GM12878 (cell line): ENCODE results near the gene PPCS. TPM values are rescaled to one million over a fixed set of nuclear protein-coding genes. Genes with fewer than 3 reads are reported as not detected.

Experiments used
- ATAC-seq: fragments of 200-7000 bp; cut with Tn5 transposase; 3 replicates; pipeline ENCODE4 v1.9.1; 2020; ENCODE audit warnings: mild to moderate bottlenecking, moderate library complexity
- BruUV-seq: library from RNA; stranded (reverse); fragments of 400-500 nt; replicated peaks from 2 replicates; lab custom pipeline; 2021; lab: Mats Ljungman, UMichigan
- CTCF ChIA-PET: fragments of 300-600 bp; sonication (Branson Sonifier 250); formaldehyde crosslinking; extraction: SDS; loops from one replicate; lab custom pipeline; 2021; ENCODE audit warnings: inconsistent platforms; lab: Yijun Ruan, JAX
- POLR2A ChIA-PET: fragments of 350-600 bp; formaldehyde crosslinking; extraction: SDS; loops from one replicate; lab custom pipeline; 2021; ENCODE audit warnings: inconsistent platforms; lab: Charles Lee
- RAD21 ChIA-PET: fragments of 300-600 bp; sonication (Branson Sonifier 250); formaldehyde crosslinking; loops from one replicate; lab custom pipeline; 2023; ENCODE audit warnings: antibody characterized with exemption; ENCODE audit not compliant: unreplicated experiment; lab: Charles Lee
- SMC1A ChIA-PET: fragments of 300-600 bp; sonication (Branson Sonifier 250); formaldehyde crosslinking; loops from one replicate; lab custom pipeline; 2023; ENCODE audit not compliant: unreplicated experiment, uncharacterized antibody; lab: Charles Lee
- DNase-seq: peaks from one replicate; pipeline ENCODE4 v3.0.0-alpha.2; 2011; ENCODE audit warnings: low read depth, low spot score
- FAIRE-seq: peaks from 3 replicates; lab custom pipeline; 2011; peaks lifted over from hg19 to GRCh38; lab: Jason Lieb, UNC
- H2AFZ ChIP-seq: 2 replicates; pipeline ENCODE4 v1.6.0; 2011; ENCODE audit warnings: low read depth, low read length, control low read depth; ENCODE audit not compliant: control insufficient read depth
- H3K27ac ChIP-seq: 2 replicates; pipeline ENCODE4 v1.5.1; 2011; ENCODE audit warnings: control low read depth; ENCODE audit not compliant: control insufficient read depth, insufficient read depth
- H3K27me3 ChIP-seq, 2 experiments: replicated peaks in 1 of 2; 2 replicates each; pipeline versions ENCODE4 v1.6.0 to v1.6.1; 2011; ENCODE audit warnings: low read length in 1 of 2; ENCODE audit not compliant: control insufficient read depth in 2 of 2, insufficient read depth in 2 of 2
- H3K36me3 ChIP-seq, 2 experiments: 2 replicates each; pipeline ENCODE4 v1.5.1; 2011; ENCODE audit warnings: low read length in 1 of 2; ENCODE audit not compliant: control insufficient read depth in 2 of 2, insufficient read depth in 2 of 2
- H3K4me1 ChIP-seq: 2 replicates; pipeline ENCODE4 v1.6.1; 2011; ENCODE audit warnings: mild to moderate bottlenecking, low read length, moderate library complexity, mixed read lengths; ENCODE audit not compliant: control insufficient read depth, insufficient read depth
- H3K4me2 ChIP-seq: 2 replicates; pipeline ENCODE4 v1.6.0; 2011; ENCODE audit warnings: control low read depth; ENCODE audit not compliant: control insufficient read depth, insufficient read depth
- H3K4me3 ChIP-seq: fragments of 200-600 bp; sonication (generic); 2 replicates; pipeline ENCODE4 v1.5.1; 2016
- H3K79me2 ChIP-seq: 2 replicates; pipeline ENCODE4 v1.6.0; 2011; ENCODE audit warnings: low read length; ENCODE audit not compliant: control insufficient read depth, insufficient read depth
- H3K9ac ChIP-seq: 2 replicates; pipeline ENCODE4 v1.8.0; 2011; ENCODE audit warnings: low read length, control low read depth, mixed read lengths; ENCODE audit not compliant: control insufficient read depth, insufficient read depth
- H3K9me3 ChIP-seq: replicated peaks from 3 replicates; pipeline ENCODE4 v1.5.1; 2011; ENCODE audit warnings: mild to moderate bottlenecking, low read length; ENCODE audit not compliant: control insufficient read depth, insufficient read depth
- H4K20me1 ChIP-seq: 2 replicates; pipeline ENCODE4 v1.6.0; 2011; ENCODE audit not compliant: control insufficient read depth, insufficient read depth
- CREB1 ChIP-seq: IDR thresholded peaks from 2 replicates; pipeline ENCODE4 v1.6.1; 2012; ENCODE audit warnings: low read depth, mild to moderate bottlenecking, inconsistent platforms
- CREM ChIP-seq: IDR thresholded peaks from 2 replicates; pipeline ENCODE4 v1.6.1; 2014; ENCODE audit warnings: antibody characterized with exemption, low read depth
- JUNB ChIP-seq: IDR thresholded peaks from 2 replicates; pipeline ENCODE4 v1.6.1; 2016; ENCODE audit warnings: antibody characterized with exemption, mild to moderate bottlenecking
- RFX5 ChIP-seq: IDR thresholded peaks from 2 replicates; pipeline ENCODE4 v1.6.1; 2011; ENCODE audit warnings: low read depth, low read length, improper control_type of control experiment
- RUNX3 ChIP-seq: IDR thresholded peaks from 2 replicates; pipeline ENCODE4 v1.6.1; 2012; ENCODE audit warnings: low read length, inconsistent platforms
- TCF7 ChIP-seq: IDR thresholded peaks from 2 replicates; pipeline ENCODE4 v1.6.1; 2014; ENCODE audit warnings: antibody characterized with exemption, borderline replicate concordance
- YBX1 ChIP-seq: fragments of 450-650 bp; IDR thresholded peaks from 2 replicates; pipeline ENCODE4 v1.6.1; 2016; ENCODE audit warnings: antibody characterized with exemption
- ZZZ3 ChIP-seq: IDR thresholded peaks from 2 replicates; pipeline ENCODE4 v1.6.1; 2011; ENCODE audit warnings: low read depth; ENCODE audit not compliant: control insufficient read depth, insufficient read length
- WGBS: methylation state at CpG from one replicate; pipeline ENCODE4 v1.1.6; 2016; ENCODE audit warnings: low lambda C conversion rate; ENCODE audit not compliant: insufficient replicate concordance, insufficient coverage; ENCODE audit errors: missing lambda C conversion rate; 5-methylcytosine and 5-hydroxymethylcytosine counted together
- in situ Hi-C: fragments of 300-500 bp; cut with MboI; formaldehyde crosslinking; loops from 9 replicates; pipeline ENCODE4 v1.14.3; 2018; ENCODE audit warnings: mixed read lengths
- intact Hi-C: fragments of 100-400 bp; cut with micrococcal nuclease; formaldehyde crosslinking; loops from one replicate; pipeline ENCODE4 v1.14.2; 2022; ENCODE audit not compliant: unreplicated experiment
- polyA plus RNA-seq, 11 experiments: library from polyadenylated mRNA; depleted of rRNA in 4 of 11; unstranded in 6 of 11; stranded (reverse) in 5 of 11; fragments of >200 nt; fragmentation: Nextera tagmentation in 4 of 11; fragmentation: Illumina TruSeq in 1 of 11; extraction: Ambion mirVana in 4 of 11; extraction: Trizol in 1 of 11; gene quantifications; 1 replicate in 1 of 11; 2 replicates in 10 of 11; pipeline versions ENCODE4 v1.2.1 to v1.2.3, GENCODE V29; 2011 to 2016; ENCODE audit warnings: inconsistent platforms in 2 of 11, missing spikeins in 2 of 11, low read depth in 1 of 11
- total RNA-seq, 4 experiments: library from RNA; depleted of rRNA in 3 of 4; stranded (reverse); fragments of >200 nt in 3 of 4; fragmentation: Illumina TruSeq in 1 of 4; extraction: Trizol in 1 of 4; gene quantifications; 2 replicates each; pipeline versions ENCODE4 v1.2.1 to v1.2.3, GENCODE V29; 2013 to 2021
- TF ChIP-seq, protein P1 (sequence below): fragments of 450-650 bp; IDR thresholded peaks from 2 replicates; pipeline ENCODE4 v1.6.1; 2017; ENCODE audit warnings: mild to moderate bottlenecking, low read depth, inconsistent platforms; ENCODE audit not compliant: poor library complexity, severe bottlenecking
- TF ChIP-seq, protein P2 (sequence below): IDR thresholded peaks from 2 replicates; pipeline ENCODE4 v1.6.1; 2011; ENCODE audit warnings: mild to moderate bottlenecking, low read depth, low read length, moderate library complexity; ENCODE audit not compliant: insufficient replicate concordance
- TF ChIP-seq, protein P3 (sequence below): fragments of 150-350 bp; IDR thresholded peaks from 2 replicates; pipeline ENCODE4 v1.6.1; 2016; ENCODE audit warnings: low read depth, low read length

PPCS gene
- total and polyA plus RNA-seq, 10 of the 15 experiments (the other 5 are each of a cell fraction or from before 2014, with no cell fraction given), result 35.6 to 79.4 (median 51.9) TPM

DNA sequence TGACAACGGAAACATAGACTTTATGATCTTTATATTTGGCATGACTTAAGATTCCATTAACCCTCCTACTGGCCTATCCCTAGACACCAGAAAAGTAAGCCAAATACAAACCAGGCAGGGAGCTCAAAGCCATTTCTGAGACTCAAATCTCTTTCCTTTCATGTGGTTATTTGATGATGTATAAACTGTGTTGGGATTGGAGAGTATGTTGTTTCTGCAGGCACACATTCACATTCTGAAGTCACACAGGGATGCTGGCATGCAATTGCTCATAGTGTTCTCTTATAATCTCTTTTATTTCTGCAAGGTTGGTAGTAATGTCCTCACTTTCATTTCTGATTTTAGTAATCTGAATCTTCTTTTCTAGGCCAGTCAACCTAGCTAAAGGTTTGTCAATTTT lies 6.3 kb upstream of the PPCS start:
- intact Hi-C loops (no loop called here), in situ Hi-C loops (no loop called here)
- Histone ChIP-seq H3K27me3 (no peaks in the 10 kb centered on the region), H3K4me2 (no peak overlapping the region), H2AFZ (no peak overlapping the region), H3K4me3 (no peak overlapping the region), H3K9me3 (no peaks in the 10 kb centered on the region), H3K79me2 (no peaks in the 10 kb centered on the region), H4K20me1 (no peaks in the 10 kb centered on the region), H3K9ac (no peak overlapping the region), H3K36me3 (no peaks in the 10 kb centered on the region), H3K4me1 (no peaks in the 10 kb centered on the region; the same call in 1 of the 2 replicates), H3K27ac (no peak overlapping the region)
- no TSS peak for BruUV-seq
- CTCF ChIA-PET, result interaction anchor here (1.6 kb wide), 1 partner anchor 14 kb away, joined by 3 read pairs; no protein-coding TSS in a partner anchor
- POLR2A ChIA-PET, result interaction anchor here (0.8 kb wide), 1 partner anchor 91 kb away, joined by 5 read pairs; no protein-coding TSS in a partner anchor
- no peak for FAIRE-seq
- no peak for ATAC-seq
- RAD21 ChIA-PET, result no interaction called here
- peak; percentile 30; the same call in 1 of the 2 replicates for TF ChIP-seq JUNB
- TF ChIP-seq RUNX3, result peak; percentile 34; the same call in 1 of the 2 replicates
- TF ChIP-seq TCF7, result peak; percentile 55; the same call in 1 of the 2 replicates
- no peak for TF ChIP-seq ZZZ3
- TF ChIP-seq, protein P1, sequence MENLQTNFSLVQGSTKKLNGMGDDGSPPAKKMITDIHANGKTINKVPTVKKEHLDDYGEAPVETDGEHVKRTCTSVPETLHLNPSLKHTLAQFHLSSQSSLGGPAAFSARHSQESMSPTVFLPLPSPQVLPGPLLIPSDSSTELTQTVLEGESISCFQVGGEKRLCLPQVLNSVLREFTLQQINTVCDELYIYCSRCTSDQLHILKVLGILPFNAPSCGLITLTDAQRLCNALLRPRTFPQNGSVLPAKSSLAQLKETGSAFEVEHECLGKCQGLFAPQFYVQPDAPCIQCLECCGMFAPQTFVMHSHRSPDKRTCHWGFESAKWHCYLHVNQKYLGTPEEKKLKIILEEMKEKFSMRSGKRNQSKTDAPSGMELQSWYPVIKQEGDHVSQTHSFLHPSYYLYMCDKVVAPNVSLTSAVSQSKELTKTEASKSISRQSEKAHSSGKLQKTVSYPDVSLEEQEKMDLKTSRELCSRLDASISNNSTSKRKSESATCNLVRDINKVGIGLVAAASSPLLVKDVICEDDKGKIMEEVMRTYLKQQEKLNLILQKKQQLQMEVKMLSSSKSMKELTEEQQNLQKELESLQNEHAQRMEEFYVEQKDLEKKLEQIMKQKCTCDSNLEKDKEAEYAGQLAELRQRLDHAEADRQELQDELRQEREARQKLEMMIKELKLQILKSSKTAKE, result no peak
- TF ChIP-seq, protein P2, sequence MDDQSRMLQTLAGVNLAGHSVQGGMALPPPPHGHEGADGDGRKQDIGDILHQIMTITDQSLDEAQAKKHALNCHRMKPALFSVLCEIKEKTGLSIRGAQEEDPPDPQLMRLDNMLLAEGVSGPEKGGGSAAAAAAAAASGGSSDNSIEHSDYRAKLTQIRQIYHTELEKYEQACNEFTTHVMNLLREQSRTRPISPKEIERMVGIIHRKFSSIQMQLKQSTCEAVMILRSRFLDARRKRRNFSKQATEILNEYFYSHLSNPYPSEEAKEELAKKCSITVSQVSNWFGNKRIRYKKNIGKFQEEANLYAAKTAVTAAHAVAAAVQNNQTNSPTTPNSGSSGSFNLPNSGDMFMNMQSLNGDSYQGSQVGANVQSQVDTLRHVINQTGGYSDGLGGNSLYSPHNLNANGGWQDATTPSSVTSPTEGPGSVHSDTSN, result no peak
- no peak for TF ChIP-seq YBX1
- TF ChIP-seq, protein P3, sequence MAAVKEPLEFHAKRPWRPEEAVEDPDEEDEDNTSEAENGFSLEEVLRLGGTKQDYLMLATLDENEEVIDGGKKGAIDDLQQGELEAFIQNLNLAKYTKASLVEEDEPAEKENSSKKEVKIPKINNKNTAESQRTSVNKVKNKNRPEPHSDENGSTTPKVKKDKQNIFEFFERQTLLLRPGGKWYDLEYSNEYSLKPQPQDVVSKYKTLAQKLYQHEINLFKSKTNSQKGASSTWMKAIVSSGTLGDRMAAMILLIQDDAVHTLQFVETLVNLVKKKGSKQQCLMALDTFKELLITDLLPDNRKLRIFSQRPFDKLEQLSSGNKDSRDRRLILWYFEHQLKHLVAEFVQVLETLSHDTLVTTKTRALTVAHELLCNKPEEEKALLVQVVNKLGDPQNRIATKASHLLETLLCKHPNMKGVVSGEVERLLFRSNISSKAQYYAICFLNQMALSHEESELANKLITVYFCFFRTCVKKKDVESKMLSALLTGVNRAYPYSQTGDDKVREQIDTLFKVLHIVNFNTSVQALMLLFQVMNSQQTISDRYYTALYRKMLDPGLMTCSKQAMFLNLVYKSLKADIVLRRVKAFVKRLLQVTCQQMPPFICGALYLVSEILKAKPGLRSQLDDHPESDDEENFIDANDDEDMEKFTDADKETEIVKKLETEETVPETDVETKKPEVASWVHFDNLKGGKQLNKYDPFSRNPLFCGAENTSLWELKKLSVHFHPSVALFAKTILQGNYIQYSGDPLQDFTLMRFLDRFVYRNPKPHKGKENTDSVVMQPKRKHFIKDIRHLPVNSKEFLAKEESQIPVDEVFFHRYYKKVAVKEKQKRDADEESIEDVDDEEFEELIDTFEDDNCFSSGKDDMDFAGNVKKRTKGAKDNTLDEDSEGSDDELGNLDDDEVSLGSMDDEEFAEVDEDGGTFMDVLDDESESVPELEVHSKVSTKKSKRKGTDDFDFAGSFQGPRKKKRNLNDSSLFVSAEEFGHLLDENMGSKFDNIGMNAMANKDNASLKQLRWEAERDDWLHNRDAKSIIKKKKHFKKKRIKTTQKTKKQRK, result no peak
- TF ChIP-seq CREM, result no peak
- no peak for TF ChIP-seq RFX5
- TF ChIP-seq CREB1, result 0 out of 2 replicates have a peak, but pooled peaks have one; percentile 40
- SMC1A ChIA-PET, result interaction anchor here (0.6 kb wide), 1 partner anchor 18 kb away, joined by 4 read pairs; no protein-coding TSS in a partner anchor
- 91% methylated on average over 1 of the region's 1 CpG for WGBS
- DNase-seq, result no peak
